Posterior vena cava (tissue), 2 donors: ENCODE data around the gene SAP30L. TPM values are rescaled to one million over a fixed set of nuclear protein-coding genes. Genes with fewer than 3 reads are reported as not detected.

Experiments
- DNase-seq: peaks from one replicate; pipeline ENCODE4 v3.0.0-alpha.2; 2020; ENCODE audit warnings: low spot score
- intact Hi-C, 2 donors: fragments of 100-400 bp; cut with DNase I; formaldehyde crosslinking; loops; one replicate each; pipeline versions ENCODE4 v1.14.1 to v1.14.2; 2022 to 2023
- total RNA-seq, 2 donors: library from RNA; stranded (reverse); fragmentation: NEBNext Ultra II Directional; extraction: Animal tissue kit (Norgen Biotek cat#: 25700); gene quantifications; one replicate each; pipeline ENCODE4 v1.2.1, GENCODE V29; 2021
- donor health status: DM: yes; HTN: yes; CAD: no.
- donor health status: DM: yes; HTN: yes; CAD: no.

Gene SAP30L
- total RNA-seq, 2 donors from 2014 or later = 34.6 to 50.5 TPM

DNA sequence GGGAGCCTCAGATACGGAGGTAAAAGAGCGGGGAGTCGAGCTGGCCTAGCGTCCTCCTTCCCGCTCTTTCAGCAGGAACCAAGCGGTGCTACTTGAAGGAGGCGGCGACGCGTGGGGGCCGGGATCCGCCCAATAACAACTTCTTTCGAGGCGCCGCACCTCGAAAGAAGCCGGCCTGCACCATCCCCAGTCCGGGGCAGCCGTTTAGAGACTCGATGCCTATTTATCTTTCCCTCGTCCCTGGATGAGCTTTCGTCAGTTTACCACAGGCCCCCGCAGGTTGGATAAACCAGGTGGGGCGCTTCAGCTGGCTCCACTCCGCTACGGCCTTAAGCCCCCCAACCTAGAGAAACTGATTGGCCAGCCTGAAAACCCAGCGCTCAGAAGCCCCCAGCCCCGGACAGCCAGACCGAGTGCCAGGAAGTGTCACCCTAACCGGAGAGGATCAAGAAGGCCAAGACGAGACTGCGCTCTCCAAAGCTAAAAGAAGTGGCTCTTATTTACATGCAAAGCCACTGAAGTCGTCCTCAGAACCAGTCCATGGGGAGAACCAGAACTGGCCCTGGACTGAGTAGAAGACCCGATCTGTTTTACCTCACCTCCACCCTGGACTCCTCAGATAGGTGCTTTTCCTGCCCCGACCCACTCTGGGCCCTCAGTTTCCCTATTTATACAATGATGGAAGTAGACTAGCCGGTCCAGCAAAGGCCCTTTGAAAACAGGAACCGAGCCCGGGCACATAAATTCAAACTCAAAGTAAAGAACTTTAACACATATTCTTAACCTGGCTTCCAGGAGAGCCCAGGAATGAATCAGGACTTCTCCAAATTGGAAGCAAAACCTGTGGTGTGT is 30.8 kb downstream of the SAP30L start:
- intact Hi-C loops = loop anchor here in 1 of 2 donors (10.0 kb wide), 1 partner anchor 1092 kb away; no protein-coding TSS in a partner anchor
- DNase-seq = no peak

DNA sequence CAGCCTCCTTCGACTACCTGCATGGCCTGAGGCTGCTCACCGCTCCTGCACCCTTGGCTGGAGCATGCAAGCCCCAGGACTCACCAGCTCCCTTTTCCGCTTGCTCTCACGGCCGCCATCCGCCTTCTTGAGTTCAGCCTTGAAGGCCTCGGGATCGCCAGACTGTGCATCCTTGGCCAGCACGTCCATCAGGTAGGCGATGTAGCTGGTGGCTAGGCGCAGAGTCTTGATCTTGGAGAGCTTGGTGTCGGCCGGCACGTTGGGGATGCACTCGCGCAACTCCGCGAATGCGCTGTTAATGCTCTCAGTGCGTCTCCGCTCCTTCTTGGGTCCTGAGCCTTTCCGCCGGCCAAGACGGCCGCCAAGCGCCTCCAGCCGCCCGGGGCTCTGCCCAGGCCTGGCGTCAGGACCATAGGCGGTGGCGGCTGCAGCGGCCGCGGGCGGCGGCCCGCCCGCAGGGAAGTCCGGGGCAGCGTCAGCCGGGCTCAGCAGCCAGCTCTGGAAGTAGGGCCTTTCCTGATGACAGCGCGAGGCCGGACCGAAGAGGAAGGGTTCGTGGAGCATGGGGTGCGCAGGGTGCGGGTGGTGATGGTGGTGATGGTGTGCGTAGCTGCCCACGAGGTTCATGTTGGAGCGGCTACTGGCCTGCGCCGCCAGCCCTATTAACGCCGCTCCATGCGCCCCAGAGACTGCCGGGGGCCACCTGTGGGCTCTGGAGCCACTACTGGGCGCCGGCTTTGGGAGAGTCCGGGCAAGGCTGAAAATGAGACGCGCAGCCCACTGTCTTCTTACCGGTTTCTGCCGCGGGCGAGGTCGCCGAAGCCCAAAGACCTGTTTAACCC is 31.8 kb downstream of the SAP30L start:
- intact Hi-C loops = loop anchor here in 1 of 2 donors (10.0 kb wide), 1 partner anchor 1093 kb away; no protein-coding TSS in a partner anchor

DNA sequence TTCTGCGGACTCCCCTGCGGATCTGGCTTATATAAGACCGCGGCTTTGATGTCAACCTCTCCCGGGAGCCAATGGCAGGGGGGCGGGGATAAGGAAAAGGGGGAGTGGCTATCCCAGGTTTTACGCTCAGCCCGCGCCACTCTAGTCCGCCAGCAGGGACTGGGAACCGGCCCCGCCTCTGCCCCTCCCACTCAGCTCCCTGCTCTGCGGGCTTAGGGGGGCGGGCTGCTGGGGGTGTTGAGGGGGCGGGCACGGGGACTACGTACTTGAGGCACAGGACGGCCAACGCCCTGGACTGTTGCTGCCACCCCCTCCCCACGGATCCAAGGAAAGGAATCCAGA is 32.4 kb downstream of the SAP30L start, which contains the start of gene HAND1:
TSS of gene HAND1 (minus strand) at position 4 of the 342 bp plus-strand sequence. CDS start 219 bp downstream, outside the sequence.
- no peak for DNase-seq
- intact Hi-C loops = loop anchor here in 1 of 2 donors (10.0 kb wide), 1 partner anchor 1093 kb away; no protein-coding TSS in a partner anchor

More for the DNA sequence above, 31.8 kb downstream of the SAP30L start:
- DNase-seq = no peak

DNA sequence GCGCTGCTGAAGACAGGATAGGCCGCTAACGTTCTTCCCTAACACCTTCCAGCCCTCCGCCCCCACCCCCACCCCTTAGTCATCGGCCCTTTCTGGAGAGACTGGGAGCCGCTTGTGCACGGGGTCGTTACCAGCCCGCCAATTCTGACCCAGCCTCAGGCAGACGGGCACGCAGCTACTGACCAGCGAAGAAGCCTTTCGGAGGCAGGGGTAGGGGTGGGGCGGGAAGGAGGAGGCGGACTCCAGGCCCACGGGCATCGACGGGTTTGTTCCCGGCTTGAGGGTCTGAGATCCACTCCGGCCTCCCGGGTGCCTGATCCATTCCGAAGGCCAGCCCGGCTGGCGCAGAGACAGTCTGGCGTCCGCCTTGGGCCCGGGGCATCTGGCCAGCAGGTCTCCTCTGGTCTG is 33.0 kb downstream of the SAP30L start:
- no peak for DNase-seq
- intact Hi-C loops = loop anchor here in 1 of 2 donors (10.0 kb wide), 1 partner anchor 1094 kb away; no protein-coding TSS in a partner anchor

DNA sequence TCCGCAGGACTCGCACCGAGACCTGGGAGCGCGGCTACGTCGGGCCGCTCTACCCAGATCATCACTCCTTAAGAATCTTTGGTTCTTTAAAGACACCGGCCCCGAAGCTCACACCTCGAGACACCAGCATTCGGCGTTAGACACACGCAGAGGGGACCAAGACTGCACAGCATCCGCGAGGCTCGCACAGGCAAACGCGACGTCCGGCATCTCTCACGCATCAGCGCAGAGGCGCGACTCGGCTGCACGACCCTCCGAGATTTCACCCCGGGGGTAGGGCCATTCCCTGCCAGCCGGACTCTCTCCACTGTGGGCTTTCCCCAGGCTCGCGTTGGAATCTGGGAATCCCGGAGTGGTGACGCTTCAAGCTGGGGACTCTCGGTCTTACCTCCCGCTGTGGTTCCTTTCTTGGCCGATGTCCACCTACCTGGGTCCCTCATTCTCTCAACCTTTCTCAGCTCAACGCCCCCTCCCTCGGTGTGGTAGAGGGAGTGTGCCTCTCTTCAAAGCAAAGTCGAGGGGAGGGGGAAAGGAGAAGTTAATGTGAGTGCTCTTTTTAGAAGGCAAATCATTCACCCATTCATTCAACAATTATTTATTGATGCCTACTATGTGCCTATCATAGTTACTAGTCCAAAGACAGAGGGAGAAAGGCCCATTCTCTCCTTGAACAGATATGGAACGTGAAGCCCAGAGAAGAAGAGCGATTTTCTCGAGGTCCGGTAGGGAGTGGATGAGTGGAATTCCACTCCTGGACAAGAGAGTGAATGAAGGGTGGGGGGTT is 33.6 kb downstream of the SAP30L start:
- intact Hi-C loops = loop anchor here in 1 of 2 donors (10.0 kb wide), 1 partner anchor 1095 kb away; no protein-coding TSS in a partner anchor
- no peak for DNase-seq

DNA sequence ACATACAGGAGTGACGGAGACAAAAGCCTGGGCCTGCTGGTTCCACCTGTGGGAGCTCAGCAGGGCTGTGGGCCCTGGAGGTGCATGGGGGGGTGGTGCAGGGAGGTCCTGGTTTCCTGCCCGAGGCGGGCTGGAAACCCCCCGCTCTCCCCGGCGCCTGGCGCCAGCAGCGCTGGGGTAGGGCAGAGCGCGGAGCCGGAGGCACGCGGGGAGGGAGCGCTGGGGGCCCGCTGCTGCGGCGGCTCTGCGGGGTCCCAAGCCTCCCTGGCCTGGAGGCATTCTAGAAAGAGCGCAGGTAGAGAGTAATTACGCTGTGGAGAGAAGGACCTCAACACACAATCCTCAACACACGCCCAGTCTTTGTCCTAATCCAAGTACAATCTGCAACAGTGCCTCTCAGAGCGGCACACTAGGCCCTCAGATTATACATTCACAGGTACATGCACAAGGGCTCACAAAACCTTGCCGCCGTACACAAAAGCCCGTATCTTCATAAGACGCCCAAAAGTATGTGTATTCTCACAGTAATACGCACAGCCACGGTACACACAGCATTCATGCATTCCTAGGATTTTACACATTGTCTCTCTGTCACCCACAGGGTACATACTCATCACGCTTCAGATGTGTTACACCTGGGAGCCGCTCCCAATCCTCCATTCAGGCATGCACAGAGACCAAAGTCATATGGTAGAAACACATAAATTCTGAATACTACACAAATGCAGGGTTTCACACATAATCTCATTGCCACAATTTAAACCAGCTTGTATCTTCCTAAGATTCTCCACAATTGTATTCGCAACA is 34.4 kb downstream of the SAP30L start:
- intact Hi-C loops = loop anchor here in 1 of 2 donors (10.0 kb wide), 1 partner anchor 1095 kb away; no protein-coding TSS in a partner anchor
- no peak for DNase-seq

DNA sequence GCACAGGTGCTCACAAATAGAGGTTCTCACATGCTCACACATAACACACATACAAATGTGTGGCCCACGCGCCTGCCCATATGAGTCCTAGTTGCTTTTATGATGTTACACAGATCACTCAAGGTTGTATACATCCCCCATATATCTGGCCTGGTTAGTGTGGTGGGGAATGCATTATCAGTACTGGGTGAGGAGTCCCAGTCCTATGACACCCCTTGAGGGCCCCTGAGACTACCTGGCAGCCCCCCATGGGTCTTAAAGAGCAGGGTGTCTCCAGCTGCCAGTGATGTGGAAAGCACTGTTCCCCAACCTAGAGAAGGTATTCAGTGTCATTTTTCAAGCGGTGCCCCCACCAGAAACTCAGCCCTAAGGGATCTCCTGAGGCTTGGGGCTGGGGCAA is 35.0 kb downstream of the SAP30L start:
- intact Hi-C loops = no loop called here

DNA sequence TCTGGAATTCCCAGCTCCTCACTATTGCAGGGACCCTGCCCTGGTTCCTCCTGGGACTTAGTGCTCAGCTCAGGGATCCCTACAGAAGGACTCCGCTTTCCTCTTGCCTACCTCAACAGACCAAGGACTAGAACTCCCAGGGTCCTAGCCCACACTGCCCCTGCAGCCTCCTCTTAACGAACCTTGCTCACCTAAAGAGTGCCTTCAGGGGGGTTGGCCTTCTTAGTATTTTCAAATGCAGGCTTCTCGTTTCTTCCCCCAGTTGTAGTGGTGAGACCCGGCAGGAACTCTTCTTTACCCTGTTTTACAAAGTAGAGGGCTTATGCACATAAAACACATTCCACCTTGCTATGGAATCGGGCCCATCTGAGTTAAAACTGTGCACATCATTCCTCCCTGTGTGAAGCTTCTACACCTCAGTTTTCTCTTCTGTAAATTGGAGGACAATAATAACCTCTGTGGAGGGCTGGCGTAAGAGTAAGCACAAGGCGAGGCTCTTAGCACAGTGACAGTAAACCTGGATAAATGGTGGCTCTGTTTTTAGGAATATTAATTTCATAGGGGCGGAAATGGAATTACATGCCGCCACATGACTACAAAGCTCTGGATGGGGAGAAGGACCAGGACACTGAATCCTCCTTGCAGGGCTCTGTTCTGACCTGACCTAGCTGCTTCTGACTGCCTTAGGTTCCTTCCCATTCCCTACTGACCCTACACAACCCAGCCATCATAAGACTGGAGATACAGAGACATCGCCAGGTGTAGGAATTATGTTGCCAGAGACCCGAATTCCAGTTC is 36.0 kb downstream of the SAP30L start:
- no peak for DNase-seq
- intact Hi-C loops = no loop called here

More for the DNA sequence above, 35.0 kb downstream of the SAP30L start:
- DNase-seq = no peak

DNA sequence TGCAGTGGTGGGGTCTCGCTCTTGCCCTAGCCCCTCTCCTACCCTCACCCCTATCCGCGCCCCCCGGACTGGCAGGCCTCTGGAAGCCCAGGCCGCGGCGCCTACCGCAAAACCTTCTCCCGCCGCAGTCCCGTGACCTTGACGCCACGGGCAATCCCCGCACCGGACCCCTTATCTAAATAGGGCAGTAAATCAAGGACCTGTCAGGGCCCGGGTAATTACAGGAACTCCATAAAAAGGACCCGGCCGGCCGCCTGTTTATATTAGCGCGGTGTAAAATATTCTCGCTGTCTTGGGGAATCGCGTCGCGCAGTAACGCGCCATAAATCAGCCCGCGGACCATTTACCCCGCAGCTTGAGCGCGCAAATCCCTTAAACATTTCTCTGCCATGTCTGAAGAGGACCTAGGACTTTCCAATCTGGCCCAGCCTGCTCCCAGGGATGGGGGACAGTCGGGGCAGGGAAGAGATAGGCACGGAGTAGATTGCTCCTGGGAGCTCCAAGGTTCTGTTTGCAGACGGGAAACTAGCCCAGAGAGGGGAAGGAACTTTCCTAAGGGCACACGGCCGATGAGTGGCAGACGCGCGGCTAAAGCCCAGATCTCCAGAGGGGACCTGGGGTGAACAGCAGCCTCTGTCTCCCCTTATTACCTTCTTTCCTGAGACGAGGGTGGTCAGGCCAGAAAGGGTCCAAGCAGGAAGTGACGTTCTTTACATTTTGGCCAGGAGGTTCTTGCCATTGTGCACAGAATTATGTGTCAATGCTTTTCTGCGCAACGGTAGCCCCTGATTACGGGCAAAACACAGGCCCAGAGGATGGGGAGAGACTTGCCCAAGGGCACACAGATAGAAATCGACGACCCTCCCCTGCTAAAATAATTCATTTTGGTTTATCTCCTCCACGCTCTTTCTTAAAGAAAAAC is 37.0 kb downstream of the SAP30L start:
- DNase-seq = no peak
- intact Hi-C loops = no loop called here

DNA sequence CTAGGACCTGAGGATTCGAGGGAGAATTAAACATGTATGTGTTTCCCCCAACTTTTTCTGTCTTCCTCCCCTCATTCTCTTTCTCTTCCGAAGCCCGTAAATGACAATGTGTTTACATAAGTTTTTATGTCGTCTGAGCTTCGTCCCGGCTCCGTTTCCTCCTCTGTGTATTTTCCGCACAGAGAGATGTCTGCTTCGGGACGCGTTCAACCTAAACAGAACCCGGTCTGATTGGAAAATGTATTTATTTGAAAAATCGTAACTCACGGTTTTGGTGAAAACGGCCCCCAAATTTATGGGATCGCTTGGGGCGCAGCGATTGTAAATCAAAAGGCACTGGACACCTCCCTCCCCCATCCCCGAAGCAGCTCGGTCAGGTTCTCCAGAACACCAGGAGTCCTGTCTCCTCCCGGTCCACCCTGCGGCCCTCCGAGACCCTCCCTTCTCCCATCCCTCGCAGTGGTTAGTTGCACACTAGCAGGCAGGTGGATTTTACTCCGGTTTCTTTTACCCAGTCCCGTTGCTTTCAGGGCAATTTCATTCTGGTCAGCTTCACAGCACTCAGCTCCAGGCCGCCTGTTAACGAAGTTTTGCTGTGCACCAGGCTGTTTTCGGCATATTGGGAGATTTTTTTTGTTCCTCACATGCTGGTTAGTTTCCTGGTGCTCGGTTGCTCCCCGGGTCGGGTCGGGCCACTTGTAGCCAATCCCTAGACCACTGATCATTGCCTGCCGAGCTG is 38.0 kb downstream of the SAP30L start:
- intact Hi-C loops = no loop called here
- DNase-seq = no peak

DNA sequence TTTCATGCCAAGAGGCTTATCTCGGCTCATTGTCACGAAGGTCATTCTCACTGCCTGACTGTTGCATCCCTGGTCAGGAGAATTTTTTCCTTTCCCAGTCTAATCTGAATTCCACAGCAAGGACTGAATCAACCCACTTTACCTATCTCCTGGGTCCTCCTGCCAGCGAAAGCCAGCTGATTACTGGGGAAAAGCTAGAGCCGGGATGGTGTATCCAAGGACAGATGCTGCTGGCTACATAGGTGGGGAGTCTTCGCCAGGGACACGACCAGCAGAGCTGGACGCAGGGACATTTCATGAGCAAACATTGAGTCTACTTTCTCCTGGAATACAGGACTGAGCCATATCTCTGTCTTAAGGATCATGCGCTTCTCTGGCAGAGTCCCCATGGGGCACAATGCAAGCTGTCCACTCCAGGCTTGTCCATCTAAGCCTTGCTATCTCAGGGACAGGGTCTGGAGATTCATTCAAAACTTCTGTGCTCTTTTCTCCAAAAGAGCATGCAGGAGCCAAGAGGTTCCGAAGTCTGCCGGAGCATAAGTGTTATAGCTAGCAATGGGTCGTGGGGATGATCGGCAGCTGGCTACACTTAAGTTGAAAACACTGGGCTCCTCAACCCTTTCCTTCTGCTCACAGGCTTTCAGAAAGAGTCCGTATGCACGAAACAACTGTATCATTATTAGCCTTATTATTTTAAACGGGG is 38.7 kb downstream of the SAP30L start:
- DNase-seq = no peak
- intact Hi-C loops = no loop called here

DNA sequence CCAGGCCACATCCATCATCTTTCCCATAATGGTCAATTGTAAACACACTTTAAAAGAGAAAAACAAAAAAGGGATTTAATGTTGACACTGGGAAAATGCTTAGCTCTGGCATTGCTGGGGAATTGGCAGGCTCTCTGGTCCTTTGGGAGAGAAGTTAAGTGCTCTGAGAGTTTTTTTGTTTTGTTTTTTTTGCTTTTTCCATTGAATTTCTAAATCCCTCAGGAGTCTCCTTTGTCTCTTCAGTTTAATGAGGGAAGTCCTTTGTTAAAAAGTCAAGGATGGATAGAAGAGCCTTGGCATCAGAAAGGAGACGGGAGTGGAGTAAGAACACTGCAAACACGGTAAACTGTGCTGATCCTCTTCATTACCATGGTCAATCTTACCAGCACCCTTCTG is 39.3 kb downstream of the SAP30L start:
- intact Hi-C loops = no loop called here
- no peak for DNase-seq

DNA sequence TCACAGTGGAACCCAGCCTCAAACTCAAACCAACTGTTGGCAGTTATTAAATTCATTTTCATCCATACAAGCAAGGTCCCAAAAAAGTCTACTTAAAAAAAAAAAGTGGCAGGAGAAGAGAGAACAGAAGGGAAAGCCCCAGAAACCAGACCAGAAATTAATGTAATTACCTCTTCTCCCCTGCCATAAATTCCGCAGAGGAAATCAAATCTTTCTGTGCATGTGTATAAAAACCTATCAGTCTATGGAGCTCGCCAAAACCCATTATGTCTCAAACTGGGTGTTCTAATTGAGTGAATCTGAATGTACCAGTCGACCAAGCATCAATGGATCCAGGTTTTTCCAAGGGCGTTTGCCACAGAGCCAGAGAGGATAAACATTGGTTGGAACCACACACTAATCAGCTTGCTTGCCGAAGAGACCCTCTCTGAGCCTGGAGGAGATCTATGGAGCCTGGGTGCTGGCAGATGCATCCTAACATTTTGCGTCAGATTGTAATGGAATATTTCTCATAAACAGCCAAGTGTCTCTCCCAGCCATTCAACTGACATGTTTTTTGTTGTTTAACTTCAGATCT is 40.1 kb downstream of the SAP30L start:
- intact Hi-C loops = no loop called here
- DNase-seq = no peak

DNA sequence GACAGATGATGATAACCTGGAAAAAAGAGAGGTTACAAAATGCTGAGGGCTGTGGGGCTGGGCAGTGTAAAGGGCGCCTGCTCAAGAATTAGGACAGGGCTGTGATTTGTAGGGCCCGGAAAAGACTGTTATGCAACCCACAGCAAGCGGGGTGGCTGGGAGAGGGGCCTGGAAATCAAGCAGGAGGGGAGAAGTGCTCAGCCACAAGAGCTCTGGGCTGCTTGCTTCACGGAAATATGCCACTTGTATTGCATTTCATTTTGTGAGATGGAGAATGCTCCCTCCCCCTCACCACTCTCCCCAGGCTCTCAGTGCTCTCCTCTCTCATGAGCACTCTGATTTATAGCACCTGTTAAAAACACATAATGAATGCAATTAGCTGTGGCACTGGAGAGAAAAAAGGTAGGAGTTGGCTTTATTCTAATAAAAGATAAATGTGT is 40.6 kb downstream of the SAP30L start:
- DNase-seq = no peak
- intact Hi-C loops = no loop called here

DNA sequence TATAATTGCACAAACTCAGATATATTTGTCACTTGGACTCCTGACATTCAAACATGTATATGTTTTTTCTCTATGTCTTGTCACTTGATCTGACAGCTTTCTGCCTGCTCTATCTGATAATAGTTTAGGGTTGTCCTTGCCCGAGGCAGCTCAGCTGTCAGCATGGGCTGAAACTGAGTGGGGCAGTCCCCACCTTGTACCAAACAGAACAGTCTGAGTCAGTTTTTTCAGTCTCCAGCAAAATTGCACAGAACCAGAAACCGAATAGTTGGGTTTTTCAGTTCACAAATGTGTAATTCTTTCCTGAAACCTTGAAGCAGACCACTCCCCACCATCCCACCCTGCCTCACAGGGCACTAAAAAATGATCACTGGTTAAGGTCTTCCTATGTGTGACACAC is 41.7 kb downstream of the SAP30L start:
- intact Hi-C loops = no loop called here
- DNase-seq = no peak
